CD4-positive, CD25-positive, alpha-beta regulatory T cell (primary cell): Measurements from ENCODE around the gene EP400. TPM values are rescaled to one million over a fixed set of nuclear protein-coding genes. Genes with fewer than 3 reads are reported as not detected.
"Not testable (repeated sequence)": the region's sequence is repeated elsewhere in the genome, so short reads cannot be mapped to it uniquely, and the experiment has no call there.

Experiments used
- ATAC-seq, 2 donors: fragments of 150-1000 bp; cut with Tn5 transposase; one replicate each; pipeline ENCODE4 v1.10.0; 2021; ENCODE audit warnings: low read depth in 2 of 2, moderate number of reproducible peaks in 2 of 2, moderate library complexity in 1 of 2
- DNase-seq, 3 donors: peaks; one replicate each; pipeline versions ENCODE4 v3.0.0 to v3.0.0-alpha.2; 2012 to 2022; ENCODE audit warnings: mixed read lengths in 1 of 3
- H3K27ac ChIP-seq: one replicate; pipeline ENCODE4 v1.7.0; 2013; ENCODE audit warnings: mild to moderate bottlenecking, low read length; ENCODE audit not compliant: insufficient read depth, poor library complexity, severe bottlenecking
- H3K27me3 ChIP-seq: one replicate; pipeline ENCODE4 v1.7.0; 2013; ENCODE audit warnings: low read length; ENCODE audit not compliant: control insufficient read depth, insufficient read depth
- H3K36me3 ChIP-seq: one replicate; pipeline ENCODE4 v1.7.0; 2013; ENCODE audit warnings: mild to moderate bottlenecking, low read length, moderate library complexity; ENCODE audit not compliant: control insufficient read depth, insufficient read depth
- H3K4me1 ChIP-seq: 2 replicates; pipeline ENCODE4 v1.7.0; 2013; ENCODE audit warnings: mild to moderate bottlenecking, low read length; ENCODE audit not compliant: insufficient read depth, control insufficient read depth, poor library complexity, severe bottlenecking
- H3K4me3 ChIP-seq: one replicate; pipeline ENCODE4 v1.7.0; 2013; ENCODE audit warnings: low read depth, mild to moderate bottlenecking, low read length, moderate library complexity
- H3K9me3 ChIP-seq, 2 experiments: 1 replicate in 1 of 2; 2 replicates in 1 of 2; pipeline ENCODE4 v1.7.0; 2013; ENCODE audit warnings: low read length in 2 of 2, mild to moderate bottlenecking in 1 of 2, moderate library complexity in 1 of 2; ENCODE audit not compliant: control insufficient read depth in 2 of 2
- H3K27ac Mint-ChIP-seq, 3 donors: one replicate each; pipeline ENCODE4 v1.8.0; 2020 to 2022; ENCODE audit warnings: mild to moderate bottlenecking in 3 of 3, mixed read lengths in 3 of 3, moderate library complexity in 2 of 3
- H3K27me3 Mint-ChIP-seq: one replicate; pipeline ENCODE4 v1.8.0; 2022; ENCODE audit warnings: mild to moderate bottlenecking, mixed read lengths
- H3K36me3 Mint-ChIP-seq: one replicate; pipeline ENCODE4 v1.8.0; 2020; ENCODE audit warnings: mixed read lengths
- H3K4me1 Mint-ChIP-seq, 4 donors: one replicate each; pipeline ENCODE4 v1.8.0; 2020 to 2022; ENCODE audit warnings: mixed read lengths in 4 of 4, mild to moderate bottlenecking in 1 of 4
- H3K4me3 Mint-ChIP-seq, 4 donors: one replicate each; pipeline ENCODE4 v1.8.0; 2020 to 2022; ENCODE audit warnings: mild to moderate bottlenecking in 4 of 4, mixed read lengths in 4 of 4, moderate library complexity in 3 of 4
- H3K9me3 Mint-ChIP-seq, 7 donors: one replicate each; pipeline ENCODE4 v1.8.0; 2020 to 2022; ENCODE audit warnings: mixed read lengths in 7 of 7, mild to moderate bottlenecking in 3 of 7, moderate library complexity in 2 of 7
- polyA plus RNA-seq, 4 donors: library from polyadenylated mRNA; unstranded; fragments of 300-500 nt; fragmentation: Illumina TruSeq; gene quantifications; one replicate each; pipeline ENCODE4 v1.2.3, GENCODE V29; 2021
- total RNA-seq: library from RNA; stranded (reverse); gene quantifications from one replicate; pipeline ENCODE4 v1.2.3, GENCODE V29; 2022

EP400 gene
- total and polyA plus RNA-seq, 5 donors from 2014 or later: 1.2 to 77.9 (median 1.9) TPM

GRCh38 chr12:132094269-132094891 is 144.6 kb downstream of the EP400 start:
- Mint-ChIP-seq H3K9me3 (peaks cover 0 to 12% (median 6%) of the 10 kb centered on the region in 7 donors), H3K4me3 (no peak overlapping the region), H3K27me3 (no peaks in the 10 kb centered on the region), H3K27ac (peak overlapping the region in 2 of 3 donors; percentile 36 to 99), H3K4me1 (peaks cover 15 to 37% (median 19%) of the 10 kb centered on the region in 4 donors), H3K36me3 (peaks cover 36% of the 10 kb centered on the region)
- Histone ChIP-seq H3K4me3 (no peak overlapping the region), H3K36me3 (no peaks in the 10 kb centered on the region), H3K27me3 (no peaks in the 10 kb centered on the region), H3K4me1 (no peaks in the 10 kb centered on the region), H3K9me3 (peaks cover 0 to 3% of the 10 kb centered on the region in 2 experiments), H3K27ac (no peak overlapping the region)
- ATAC-seq: no peak
- DNase-seq: no peak

- Mint-ChIP-seq H3K4me3 (peak overlapping the region in 2 of 4 donors; percentile 40 to 74), H3K27me3 (no peaks in the 10 kb centered on the region), H3K9me3 (peaks cover 0 to 12% (median 6%) of the 10 kb centered on the region in 7 donors), H3K36me3 (peaks cover 27% of the 10 kb centered on the region), H3K27ac (peak overlapping the region; percentile 83 to 99 (median 98)), H3K4me1 (peaks cover 11 to 29% (median 14%) of the 10 kb centered on the region in 4 donors)
- no peaks in the 10 kb centered on the region for H3K27me3 ChIP-seq
- peak overlapping the region; percentile 3 for H3K27ac ChIP-seq
- peak in 1 of 3 donors; percentile 55 for DNase-seq
- no peaks in the 10 kb centered on the region for H3K4me1 ChIP-seq
- H3K9me3 ChIP-seq: peaks cover 0 to 3% of the 10 kb centered on the region in 2 experiments
- peak; percentile 65 to 79 for ATAC-seq
- H3K4me3 ChIP-seq: peak overlapping the region; percentile 18
- H3K36me3 ChIP-seq: peaks cover 3% of the 10 kb centered on the region
These were observed 146.0 kb downstream of the EP400 start for GRCh38 chr12:132095520-132096409.

GRCh38 chr12:132099739-132100138 is 150.0 kb downstream of the EP400 start:
- peaks cover 3% of the 10 kb centered on the region for H3K36me3 ChIP-seq
- Mint-ChIP-seq H3K9me3 (peaks cover 0 to 12% (median 6%) of the 10 kb centered on the region in 7 donors), H3K27me3 (no peaks in the 10 kb centered on the region), H3K4me1 (peaks cover 10 to 24% (median 14%) of the 10 kb centered on the region in 4 donors), H3K27ac (no peak overlapping the region), H3K4me3 (peak overlapping the region in 1 of 4 donors; percentile 51), H3K36me3 (peaks cover 24% of the 10 kb centered on the region)
- DNase-seq (no peak), ATAC-seq (no peak)
- H3K4me1 ChIP-seq: no peaks in the 10 kb centered on the region
- H3K9me3 ChIP-seq: peaks cover 0 to 3% of the 10 kb centered on the region in 2 experiments
- no peak overlapping the region for H3K4me3 ChIP-seq
- no peaks in the 10 kb centered on the region for H3K27me3 ChIP-seq
- H3K27ac ChIP-seq: no peak overlapping the region

GRCh38 chr12:132100306-132101065 is 150.7 kb downstream of the EP400 start:
- Histone ChIP-seq H3K27ac (no peak overlapping the region), H3K4me3 (no peak overlapping the region), H3K36me3 (peaks cover 7% of the 10 kb centered on the region), H3K4me1 (no peaks in the 10 kb centered on the region), H3K9me3 (peaks cover 0 to 3% of the 10 kb centered on the region in 2 experiments), H3K27me3 (no peaks in the 10 kb centered on the region)
- Mint-ChIP-seq H3K4me3 (no peak overlapping the region), H3K4me1 (peaks cover 9 to 20% (median 12%) of the 10 kb centered on the region in 4 donors), H3K9me3 (peaks cover 0 to 10% (median 5%) of the 10 kb centered on the region in 7 donors), H3K27me3 (no peaks in the 10 kb centered on the region), H3K27ac (no peak overlapping the region), H3K36me3 (peaks cover 26% of the 10 kb centered on the region)
- ATAC-seq (no peak), DNase-seq (no peak)

- H3K27me3 Mint-ChIP-seq: no peaks in the 10 kb centered on the region
- Histone ChIP-seq H3K27ac (no peak overlapping the region), H3K36me3 (peaks cover 8% of the 10 kb centered on the region), H3K4me3 (no peak overlapping the region), H3K4me1 (no peaks in the 10 kb centered on the region), H3K9me3 (no peaks in the 10 kb centered on the region), H3K27me3 (no peaks in the 10 kb centered on the region)
- DNase-seq: no peak
- H3K36me3 Mint-ChIP-seq: peaks cover 15% of the 10 kb centered on the region
- peaks cover 2 to 6% (median 4%) of the 10 kb centered on the region in 4 donors for H3K4me1 Mint-ChIP-seq
- ATAC-seq: no peak
- H3K9me3 Mint-ChIP-seq: no peaks in the 10 kb centered on the region
- H3K4me3 Mint-ChIP-seq: no peak overlapping the region
- H3K27ac Mint-ChIP-seq: no peak overlapping the region
These were observed 152.6 kb downstream of the EP400 start for GRCh38 chr12:132102297-132102696.

DNA sequence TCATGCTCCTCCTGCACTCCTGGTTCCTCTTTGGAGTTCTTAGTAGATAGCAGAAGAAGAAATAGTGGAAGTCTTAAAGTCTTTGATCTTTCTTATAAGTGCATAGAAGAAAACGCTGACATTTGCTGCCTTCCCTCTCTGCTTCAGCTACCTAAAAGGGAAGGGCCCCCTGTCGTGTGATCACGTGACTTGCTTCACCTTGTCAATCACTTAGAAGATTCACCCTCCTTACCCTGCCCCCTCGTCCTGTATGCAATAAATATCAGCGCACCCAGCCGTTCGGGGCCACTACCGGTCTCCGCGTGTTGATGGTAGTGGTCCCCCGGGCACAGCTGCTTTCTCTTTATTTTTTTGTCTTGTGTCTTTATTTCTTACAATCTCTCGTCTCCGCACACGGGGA is 153.3 kb downstream of the EP400 start:
- not testable (repeated sequence) for H3K27me3 ChIP-seq, H3K4me3 Mint-ChIP-seq, H3K4me1 ChIP-seq, H3K27ac Mint-ChIP-seq, H3K27ac ChIP-seq, H3K4me1 Mint-ChIP-seq, DNase-seq, H3K27me3 Mint-ChIP-seq, H3K36me3 ChIP-seq, H3K36me3 Mint-ChIP-seq, ATAC-seq, H3K9me3 Mint-ChIP-seq, H3K4me3 ChIP-seq, H3K9me3 ChIP-seq

DNA sequence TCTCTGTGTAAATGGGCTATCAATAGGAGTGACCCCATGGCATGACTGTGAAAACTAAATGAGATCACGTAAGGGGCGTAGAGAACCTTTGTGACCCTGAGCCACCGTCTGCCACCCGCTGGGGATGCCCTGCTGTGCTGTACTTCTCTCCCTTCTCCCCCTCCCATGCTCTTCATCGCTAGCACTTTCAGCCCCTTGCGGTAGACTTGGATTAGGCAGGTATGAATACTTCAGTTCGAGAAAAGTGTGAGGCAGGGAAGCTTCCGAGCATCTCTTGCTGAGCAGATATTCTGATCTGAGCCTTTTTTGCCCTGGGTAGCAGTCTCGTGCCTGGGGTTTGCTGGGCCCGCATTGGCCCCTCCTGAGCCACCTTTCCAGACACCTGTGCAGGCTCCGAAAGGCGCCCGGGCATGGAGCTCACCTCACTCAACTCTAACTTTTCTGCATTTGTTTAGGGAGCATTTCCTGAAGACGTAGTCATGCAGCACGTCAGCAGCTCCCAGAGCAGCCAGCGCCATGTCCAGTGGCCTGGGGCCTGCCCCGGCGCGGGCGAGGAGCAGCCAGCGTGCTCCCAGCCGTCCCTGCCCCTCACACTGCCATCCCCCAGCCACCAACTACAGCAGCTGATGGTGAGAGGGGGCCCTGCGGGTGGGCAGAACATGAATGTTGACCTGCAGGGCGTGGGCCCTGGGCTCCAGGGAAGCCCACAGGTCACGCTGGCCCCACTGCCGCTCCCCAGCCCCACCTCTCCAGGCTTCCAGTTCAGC is 154.0 kb downstream of the EP400 start:
- no peak overlapping the region for H3K4me3 ChIP-seq
- H3K27ac ChIP-seq: no peak overlapping the region
- peaks cover 0 to 2% (median under 1%) of the 10 kb centered on the region in 4 donors for H3K4me1 Mint-ChIP-seq
- no peaks in the 10 kb centered on the region for H3K4me1 ChIP-seq
- DNase-seq (no peak), ATAC-seq (no peak)
- no peak overlapping the region for H3K27ac Mint-ChIP-seq
- H3K9me3 ChIP-seq: no peaks in the 10 kb centered on the region
- H3K9me3 Mint-ChIP-seq: no peaks in the 10 kb centered on the region
- no peak overlapping the region for H3K4me3 Mint-ChIP-seq
- H3K36me3 Mint-ChIP-seq: peaks cover 10% of the 10 kb centered on the region
- H3K36me3 ChIP-seq: peaks cover 10% of the 10 kb centered on the region
- no peaks in the 10 kb centered on the region for H3K27me3 ChIP-seq
- no peaks in the 10 kb centered on the region for H3K27me3 Mint-ChIP-seq
